CD4-positive, alpha-beta T cell treated with Interferon alpha-2 for 1 hour (primary cell): ENCODE results near the gene LYZL6.
A peak's percentile ranks its signal among the peaks of the same experiment; 100 is the strongest.
"Not testable (repeated sequence)": the region's sequence is repeated elsewhere in the genome, so short reads cannot be mapped to it uniquely, and the experiment has no call there.

ENCODE experiments used
- DNase-seq, 2 donors: peaks; one replicate each; pipeline ENCODE4 v3.0.0-alpha.2; 2020 to 2022

Gene LYZL6

DNA sequence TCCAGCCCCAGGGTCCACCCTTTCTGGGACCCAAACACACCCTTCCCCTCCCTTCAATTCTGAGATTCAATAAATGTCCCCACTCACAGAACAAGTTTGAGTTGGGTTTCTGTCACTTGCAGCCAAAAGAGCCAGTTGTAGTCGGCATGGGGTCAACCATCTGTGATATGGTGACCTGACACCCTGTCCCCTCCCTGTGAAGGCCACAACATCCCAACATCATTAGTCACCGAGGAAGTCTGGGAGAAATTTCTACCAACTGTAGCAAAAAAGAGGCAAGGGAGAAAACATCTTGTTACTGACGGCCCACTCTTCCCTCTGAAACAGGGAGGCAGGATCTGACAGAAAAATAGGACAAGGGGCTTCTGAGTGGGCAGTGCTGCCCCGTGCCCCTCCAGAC lies 638 bp upstream of the LYZL6 start:
- DNase-seq: no peak

- DNase-seq: no peak
Measured at GRCh38 chr17:35942588-35943186, 826 bp downstream of the LYZL6 start.

- DNase-seq: not testable (repeated sequence)
Measured at GRCh38 chr17:35938492-35938891, 5.0 kb downstream of the LYZL6 start.

DNA sequence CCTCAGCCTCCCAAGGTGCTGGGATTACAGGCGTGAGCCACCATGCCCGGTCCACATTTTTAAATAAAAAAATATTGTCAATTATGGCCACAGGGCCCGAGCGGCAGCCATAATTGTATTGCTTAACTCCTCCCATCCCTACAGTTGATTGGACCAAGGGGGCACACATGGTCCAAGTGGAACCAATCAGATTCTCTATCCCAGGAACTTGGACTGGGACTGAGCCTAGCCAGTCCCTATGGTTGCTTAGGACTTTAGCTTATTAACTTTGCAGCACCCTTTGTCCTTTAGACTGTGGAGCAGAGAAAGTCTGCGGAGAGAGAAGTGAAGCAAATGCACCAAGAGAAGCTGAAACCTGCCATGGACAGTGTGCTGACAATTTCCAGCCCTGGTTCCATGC lies 7.5 kb downstream of the LYZL6 start:
- no peak for DNase-seq

DNA sequence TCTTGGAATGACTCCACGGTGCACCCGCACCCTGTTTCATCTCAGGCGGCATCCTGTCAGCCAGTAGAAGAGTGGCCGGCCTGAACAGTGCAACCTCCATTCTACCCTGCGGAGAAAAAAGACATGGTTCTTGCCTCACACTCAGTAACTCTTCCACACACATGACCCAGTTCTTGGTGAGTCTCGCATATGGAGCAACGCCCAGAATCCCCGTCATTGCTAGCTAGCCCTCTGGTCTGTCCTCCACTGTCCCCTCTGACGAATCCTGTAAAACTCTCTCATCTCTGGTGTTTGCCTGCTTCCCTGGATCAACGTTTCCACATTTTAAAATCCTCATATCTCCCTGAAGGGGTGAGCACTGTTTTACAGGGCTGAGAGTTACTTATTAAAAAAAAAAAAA lies 8.8 kb downstream of the LYZL6 start:
- no peak for DNase-seq

- DNase-seq: no peak
Measured at GRCh38 chr17:35932586-35932985, 10.9 kb downstream of the LYZL6 start.

DNA sequence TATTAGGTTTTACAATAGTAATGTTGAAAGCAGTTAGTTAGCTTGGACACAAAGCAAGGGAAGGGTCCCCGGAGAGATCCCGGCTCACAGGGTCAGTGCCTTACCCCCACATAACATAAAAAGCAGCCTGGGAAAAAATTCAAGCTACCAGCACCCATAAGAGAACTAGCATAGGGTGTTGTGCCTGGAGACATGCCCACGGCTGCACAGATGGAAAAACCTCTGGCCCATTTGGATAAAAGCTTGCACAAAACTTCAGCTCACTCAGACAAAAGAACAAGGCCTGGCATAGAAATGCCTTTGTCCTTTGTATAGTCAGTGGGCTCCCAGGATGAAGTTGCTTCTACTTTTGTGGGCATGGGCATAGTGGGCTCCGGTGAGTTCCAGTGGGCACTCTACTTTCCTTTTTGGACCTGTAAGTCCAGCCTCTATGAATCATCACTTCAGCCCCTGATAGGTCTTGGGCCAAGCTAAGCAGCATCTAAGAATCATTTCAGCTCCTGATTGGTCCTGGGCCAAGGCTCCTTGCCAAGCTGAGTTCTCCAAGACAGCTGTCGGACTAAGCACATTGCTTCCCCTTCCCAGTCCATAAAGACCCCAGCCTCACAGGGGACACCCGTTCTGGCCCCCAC lies 11.6 kb downstream of the LYZL6 start:
- no peak for DNase-seq

- DNase-seq: peak; percentile 79 to 86
Measured at GRCh38 chr17:35930211-35931065, 13.1 kb downstream of the LYZL6 start, which contains the start of gene RDM1. TSS of gene RDM1 (minus strand) at chr17:35930773. CDS start at chr17:35930727, 46 bp downstream.

- DNase-seq: no peak
Measured at GRCh38 chr17:35927714-35928113, 15.8 kb downstream of the LYZL6 start.

- DNase-seq: no peak
Measured at GRCh38 chr17:35923609-35924114, 19.9 kb downstream of the LYZL6 start.

DNA sequence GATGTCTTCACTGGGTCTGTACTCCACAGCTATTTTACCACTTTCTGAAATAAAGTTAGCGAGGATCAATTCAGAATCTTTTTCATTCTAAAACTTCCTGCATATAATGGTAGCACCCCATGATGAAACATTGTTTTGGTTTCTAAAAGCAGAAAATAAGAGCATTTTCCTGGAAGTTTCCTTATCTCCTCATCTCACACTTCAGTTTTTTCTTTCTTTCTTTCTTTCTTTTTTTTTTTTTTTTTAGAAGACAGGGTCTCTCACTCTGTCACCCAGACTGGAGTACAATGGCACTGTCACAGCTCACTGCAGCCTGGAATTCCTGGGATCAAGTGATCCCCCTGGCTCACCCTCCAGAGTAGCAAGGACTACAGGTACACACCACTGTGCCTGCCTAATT lies 23.3 kb downstream of the LYZL6 start:
- no peak for DNase-seq

- DNase-seq: no peak
Measured at GRCh38 chr17:35918665-35919064, 24.8 kb downstream of the LYZL6 start.

GRCh38 chr17:35917519-35918213 lies 25.8 kb downstream of the LYZL6 start:
- no peak for DNase-seq

- DNase-seq: no peak
Measured at GRCh38 chr17:35915153-35915964, 28.2 kb downstream of the LYZL6 start.

GRCh38 chr17:35914354-35914753 lies 29.2 kb downstream of the LYZL6 start:
- DNase-seq: no peak

DNA sequence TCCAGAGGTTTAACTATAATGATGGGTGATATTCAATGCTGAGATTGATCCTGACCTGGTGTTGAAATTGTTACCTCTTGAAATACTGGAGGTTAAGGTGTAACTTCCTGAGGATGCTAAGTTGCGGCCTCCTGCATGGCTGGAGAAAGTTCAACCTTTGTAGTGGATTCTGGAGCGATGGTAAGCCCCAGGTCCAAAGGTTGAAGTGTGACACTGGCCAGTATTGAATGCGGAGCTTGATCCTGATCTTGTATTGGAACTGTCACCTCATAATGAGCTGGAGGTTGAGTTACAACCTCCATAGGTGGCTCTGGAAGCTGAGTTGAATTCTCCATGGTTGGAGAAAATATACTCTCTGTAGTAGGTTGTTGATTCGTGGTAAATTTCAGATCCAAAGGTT lies 29.9 kb downstream of the LYZL6 start:
- no peak for DNase-seq

DNA sequence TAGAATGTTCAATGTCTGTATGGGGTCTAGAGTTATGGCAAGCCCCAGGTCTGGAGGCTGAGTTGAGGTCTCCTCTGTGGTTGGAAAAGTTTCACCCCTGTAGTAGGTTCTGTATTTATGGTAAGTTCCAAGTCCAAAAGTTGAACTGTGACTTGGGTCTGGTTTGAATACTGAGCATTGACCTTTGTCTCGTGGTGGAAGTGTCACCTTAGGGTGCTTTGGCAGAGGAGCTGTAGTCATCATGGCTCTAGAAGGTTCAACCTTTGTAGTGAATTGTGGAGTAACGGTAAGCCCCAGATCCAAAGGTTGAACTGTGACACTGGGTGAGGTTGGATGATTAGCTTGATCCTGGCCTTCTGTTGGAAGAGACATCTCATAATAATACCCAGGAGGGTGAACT lies 30.6 kb downstream of the LYZL6 start:
- DNase-seq: no peak

GRCh38 chr17:35912339-35912912 lies 31.1 kb downstream of the LYZL6 start:
- no peak for DNase-seq

GRCh38 chr17:35909408-35909807 lies 34.1 kb downstream of the LYZL6 start:
- DNase-seq: no peak

DNA sequence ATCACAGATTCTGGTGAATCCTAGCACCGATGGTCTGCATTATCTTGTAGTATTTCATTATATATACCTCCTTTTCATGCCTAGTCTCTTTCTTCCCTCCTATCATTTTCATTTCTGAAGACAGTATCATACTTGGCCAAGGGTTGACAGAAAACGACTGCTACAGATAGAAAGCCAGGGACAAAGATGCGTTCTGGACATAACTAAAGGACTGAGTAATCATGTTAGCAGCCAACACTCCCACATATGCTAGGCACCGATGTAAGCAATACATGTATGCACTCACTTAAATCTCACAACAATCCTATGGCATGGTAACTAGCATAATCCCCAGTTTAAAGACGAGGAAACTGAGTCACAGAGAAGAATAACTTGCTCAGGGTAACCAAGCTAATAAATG lies 35.8 kb downstream of the LYZL6 start:
- DNase-seq: no peak

DNA sequence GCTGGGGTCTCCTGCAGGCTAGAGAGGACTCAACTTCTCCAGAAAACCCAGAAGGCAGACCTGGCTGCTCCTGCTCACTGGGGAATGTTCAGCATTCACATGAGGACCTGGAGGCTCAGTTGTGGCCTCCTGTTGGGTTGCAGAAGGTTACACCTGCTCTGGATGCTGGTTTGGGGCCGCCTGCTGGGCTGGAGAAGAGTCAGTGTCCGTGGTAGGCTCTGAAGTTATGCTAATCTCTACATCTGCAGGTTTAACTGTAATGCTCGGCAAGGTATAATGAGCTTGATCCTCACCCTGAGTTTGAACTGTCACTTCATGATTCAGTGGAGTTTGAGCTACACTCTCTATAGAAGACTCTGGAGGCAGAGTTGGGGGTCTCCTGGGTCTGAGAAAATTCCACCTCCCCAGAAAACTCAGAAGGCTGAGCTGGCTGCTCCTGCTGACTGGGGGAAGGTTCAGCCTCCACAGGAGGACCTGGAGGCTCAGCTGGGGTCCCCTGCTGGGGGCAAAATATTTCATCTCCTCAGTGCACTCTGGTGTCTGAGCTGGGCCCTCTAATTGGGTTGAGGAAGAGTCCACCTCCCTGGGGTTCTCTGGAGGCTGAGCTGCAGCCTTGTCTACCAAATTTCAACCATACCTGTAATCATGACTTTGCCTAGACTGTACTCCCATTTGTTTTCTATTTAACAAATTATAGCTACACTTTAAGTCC lies 36.4 kb downstream of the LYZL6 start:
- no peak for DNase-seq
